Coronary artery (tissue), 2 donors: ENCODE results near the gene PLEKHN1.

ENCODE experiments used
- DNase-seq: peaks from one replicate; pipeline ENCODE4 v3.0.0-alpha.2; 2017; ENCODE audit warnings: low spot score
- H3K27ac ChIP-seq, 2 donors: fragments of 200-600 bp; sonication (generic); one replicate each; pipeline ENCODE4 v1.5.1; 2016 to 2019
- H3K4me3 ChIP-seq: fragments of 200-600 bp; sonication (generic); 2 replicates; pipeline ENCODE4 v1.5.1; 2016; ENCODE audit warnings: mild to moderate bottlenecking, moderate library complexity
- TF ChIP-seq, protein P1 (sequence below): fragments of 200-600 bp; sonication (generic); IDR thresholded peaks from one replicate; pipeline ENCODE4 v1.5.1; 2019; ENCODE audit warnings: antibody characterized with exemption

PLEKHN1 gene

GRCh38 chr1:920521-920920 is 45.8 kb upstream of the PLEKHN1 start:
- peak overlapping the region; percentile 35 for H3K4me3 ChIP-seq
- TF ChIP-seq, protein P1, sequence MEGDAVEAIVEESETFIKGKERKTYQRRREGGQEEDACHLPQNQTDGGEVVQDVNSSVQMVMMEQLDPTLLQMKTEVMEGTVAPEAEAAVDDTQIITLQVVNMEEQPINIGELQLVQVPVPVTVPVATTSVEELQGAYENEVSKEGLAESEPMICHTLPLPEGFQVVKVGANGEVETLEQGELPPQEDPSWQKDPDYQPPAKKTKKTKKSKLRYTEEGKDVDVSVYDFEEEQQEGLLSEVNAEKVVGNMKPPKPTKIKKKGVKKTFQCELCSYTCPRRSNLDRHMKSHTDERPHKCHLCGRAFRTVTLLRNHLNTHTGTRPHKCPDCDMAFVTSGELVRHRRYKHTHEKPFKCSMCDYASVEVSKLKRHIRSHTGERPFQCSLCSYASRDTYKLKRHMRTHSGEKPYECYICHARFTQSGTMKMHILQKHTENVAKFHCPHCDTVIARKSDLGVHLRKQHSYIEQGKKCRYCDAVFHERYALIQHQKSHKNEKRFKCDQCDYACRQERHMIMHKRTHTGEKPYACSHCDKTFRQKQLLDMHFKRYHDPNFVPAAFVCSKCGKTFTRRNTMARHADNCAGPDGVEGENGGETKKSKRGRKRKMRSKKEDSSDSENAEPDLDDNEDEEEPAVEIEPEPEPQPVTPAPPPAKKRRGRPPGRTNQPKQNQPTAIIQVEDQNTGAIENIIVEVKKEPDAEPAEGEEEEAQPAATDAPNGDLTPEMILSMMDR: no peak
- no peak overlapping the region for H3K27ac ChIP-seq
- DNase-seq: no peak

DNA sequence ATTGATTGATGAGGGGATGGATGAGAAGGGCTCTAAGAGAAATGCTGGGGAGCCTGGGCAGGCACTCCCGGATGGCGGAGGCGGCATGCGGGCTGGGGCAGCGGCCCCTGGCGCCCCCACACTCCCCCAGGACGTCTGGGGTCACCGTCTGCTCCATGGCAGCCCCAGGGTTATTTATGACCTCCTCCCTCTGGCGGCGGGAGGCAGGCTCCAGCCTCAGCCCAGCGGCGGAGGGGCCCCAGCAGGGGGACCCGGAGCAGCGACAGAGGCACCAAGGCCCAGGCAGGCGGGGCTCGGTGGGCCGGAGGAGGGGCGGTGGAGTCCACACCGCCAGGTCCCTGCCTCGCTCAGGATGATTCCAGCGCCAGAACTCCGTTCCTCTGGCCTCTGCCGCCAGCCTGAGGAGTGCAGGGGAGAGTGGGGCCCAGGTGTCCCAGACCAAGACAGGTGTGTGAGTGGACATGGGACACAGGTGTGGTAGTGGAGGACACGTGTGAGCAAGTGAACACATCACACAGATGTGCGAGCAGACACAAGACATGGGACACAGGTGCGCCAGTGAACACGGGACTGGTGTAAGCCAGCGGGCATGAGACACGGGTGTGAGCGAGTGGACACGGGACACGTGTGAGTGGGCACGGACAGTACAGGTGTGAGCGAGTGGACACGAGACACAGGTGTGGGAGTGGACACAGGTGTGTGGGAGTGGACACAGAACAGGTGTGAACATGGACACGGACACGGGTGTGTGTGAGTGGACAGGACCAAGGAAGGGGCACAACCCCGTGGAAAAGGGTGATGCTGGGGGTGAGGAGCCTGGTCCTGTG is 45.1 kb upstream of the PLEKHN1 start:
- DNase-seq: no peak
- TF ChIP-seq, protein P1: peak; percentile 59
- peak overlapping the region; percentile 35 for H3K4me3 ChIP-seq
- H3K27ac ChIP-seq: no peak overlapping the region

GRCh38 chr1:923131-923990 is 42.9 kb upstream of the PLEKHN1 start, which contains the start of gene SAMD11:
SAMD11 (plus strand) TSS chr1:923923; CDS start chr1:924432, 509 bp downstream.
- H3K4me3 ChIP-seq: peak within 1 kb of the TSS; percentile 80
- TF ChIP-seq, protein P1: no peak
- DNase-seq: no peak
- H3K27ac ChIP-seq: peak within 1 kb of the TSS in 1 of 2 donors; percentile 61

DNA sequence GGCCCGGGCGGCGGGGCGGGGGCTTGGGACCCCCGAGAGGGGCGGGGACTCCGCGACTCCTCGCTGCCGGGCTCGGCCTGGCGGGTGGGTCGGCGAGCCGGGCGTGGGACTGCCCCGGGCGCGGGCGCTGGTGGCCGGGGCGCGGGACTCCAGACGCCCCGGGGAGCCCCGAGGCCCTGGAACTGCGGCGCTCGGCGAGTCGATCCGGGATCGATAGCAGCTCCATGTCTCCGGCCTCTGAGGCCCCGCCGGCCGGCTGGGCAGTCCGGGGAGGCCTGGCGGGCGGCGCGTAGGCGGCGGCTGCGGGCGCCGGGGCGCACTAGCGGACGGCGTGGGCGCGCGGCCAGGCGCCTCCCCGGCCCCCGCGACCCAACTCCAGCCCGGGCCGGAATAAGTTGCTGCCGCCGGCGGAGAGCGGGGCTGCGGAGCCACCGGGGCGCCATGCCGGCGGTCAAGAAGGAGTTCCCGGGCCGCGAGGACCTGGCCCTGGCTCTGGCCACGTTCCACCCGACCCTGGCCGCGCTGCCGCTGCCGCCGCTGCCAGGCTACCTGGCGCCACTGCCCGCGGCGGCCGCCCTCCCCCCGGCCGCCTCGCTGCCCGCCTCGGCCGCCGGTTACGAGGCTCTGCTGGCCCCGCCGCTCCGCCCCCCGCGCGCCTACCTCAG is 42.2 kb upstream of the PLEKHN1 start:
- TF ChIP-seq, protein P1: no peak
- Histone ChIP-seq H3K4me3 (peak overlapping the region; percentile 80), H3K27ac (peak overlapping the region in 1 of 2 donors; percentile 61)
- no peak for DNase-seq

DNA sequence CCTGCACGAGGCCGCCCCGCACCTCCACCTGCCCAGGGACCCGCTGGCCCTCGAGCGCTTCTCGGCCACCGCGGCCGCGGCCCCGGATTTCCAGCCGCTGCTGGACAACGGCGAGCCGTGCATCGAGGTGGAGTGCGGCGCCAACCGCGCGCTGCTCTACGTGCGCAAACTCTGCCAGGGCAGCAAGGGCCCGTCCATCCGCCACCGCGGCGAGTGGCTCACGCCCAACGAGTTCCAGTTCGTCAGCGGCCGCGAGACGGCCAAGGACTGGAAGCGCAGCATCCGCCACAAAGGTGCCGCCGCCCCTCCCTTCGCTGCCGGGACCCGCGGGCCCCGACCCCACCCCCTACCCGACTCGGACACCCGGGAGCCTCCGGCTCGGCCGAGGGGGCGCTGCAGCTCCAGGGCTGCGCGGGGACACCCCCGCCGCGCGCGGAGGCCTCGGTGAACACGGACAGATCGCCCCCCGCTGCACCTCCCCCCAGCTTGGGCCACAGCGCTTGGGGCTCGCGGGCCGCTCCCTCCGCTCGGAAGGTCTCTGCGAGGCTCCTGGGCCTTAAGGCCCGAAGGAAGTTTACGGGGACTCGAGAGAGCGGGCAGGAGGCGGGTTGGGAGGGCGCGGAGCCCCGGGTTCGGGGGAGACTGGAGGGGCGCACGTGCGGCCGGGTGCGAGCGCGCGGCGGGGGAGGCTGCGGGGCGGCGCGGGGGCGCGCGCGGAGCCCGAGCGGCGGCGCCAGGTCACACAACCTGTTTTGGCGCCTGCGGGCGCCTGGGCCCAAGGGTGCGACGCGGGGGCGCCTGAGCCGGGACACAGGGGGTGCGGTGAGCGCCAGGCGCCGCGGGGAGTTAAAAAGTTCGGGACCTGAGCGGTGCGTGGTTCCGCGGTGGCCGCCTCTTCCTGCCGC is 41.4 kb upstream of the PLEKHN1 start:
- Histone ChIP-seq H3K4me3 (peak overlapping the region; percentile 80), H3K27ac (peak overlapping the region in 1 of 2 donors; percentile 61)
- no peak for DNase-seq
- TF ChIP-seq, protein P1: no peak
